ENCODE results near the gene RCC2.

The RCC2 gene

DNA sequence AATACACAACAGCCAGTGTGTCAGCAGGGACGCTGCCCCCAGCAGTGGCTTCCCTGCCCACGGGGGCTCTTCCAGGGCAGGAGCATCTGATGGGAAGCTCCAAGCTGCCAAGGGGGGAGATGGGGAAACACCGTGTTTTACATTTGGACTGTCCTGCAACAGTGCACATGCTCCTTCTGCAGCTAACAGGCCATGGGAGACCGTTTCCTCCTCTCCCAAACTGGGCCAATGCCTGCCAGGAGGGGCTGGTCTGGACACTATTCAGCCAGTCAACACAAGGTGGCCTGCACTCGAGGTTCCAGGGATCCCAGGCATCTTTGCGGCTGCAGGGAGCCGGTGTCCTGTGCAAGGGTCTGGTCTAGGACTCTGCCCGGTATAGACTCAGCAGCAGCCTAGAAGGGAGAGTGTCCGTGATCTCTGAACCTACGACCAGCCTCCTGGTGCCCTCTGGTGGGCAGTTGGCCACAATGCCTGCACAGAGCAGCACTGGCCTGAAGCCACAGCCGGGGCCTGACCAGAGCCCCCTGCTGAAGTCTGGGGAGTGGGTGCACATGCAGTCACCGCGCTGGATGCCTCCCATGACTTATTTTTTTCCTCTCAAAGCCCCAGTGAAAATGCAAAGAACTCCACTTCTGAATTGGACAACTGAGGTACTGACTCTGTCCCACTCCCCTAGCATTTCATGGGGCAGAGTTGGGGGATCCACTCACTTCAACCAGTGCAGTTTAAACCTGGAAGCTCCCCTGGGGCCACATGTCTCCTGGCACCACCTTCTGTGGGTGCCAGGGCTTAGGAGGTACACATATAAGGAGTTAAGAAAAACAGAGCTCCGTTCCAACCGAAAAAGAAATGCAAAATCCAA is 33.3 kb downstream of the RCC2 start:
- H3K9ac ChIP-seq = no peak overlapping the region
- no peaks in the 10 kb centered on the region for H3K27me3 ChIP-seq
- H3K4me2 ChIP-seq = no peak overlapping the region
- TF ChIP-seq Cebpa-rat (IDR thresholded peaks at IDR 0.05) = no peak
- H3K4me1 ChIP-seq = 0 out of 2 replicates have a peak, but pooled peaks cover 6% of the 10 kb centered on the region
- no peak overlapping the region for H3K4me3 ChIP-seq
- peaks cover 57% of the 10 kb centered on the region for H3K36me3 ChIP-seq
- H4K20me1 ChIP-seq = peaks cover 80% of the 10 kb centered on the region
- H3K27ac ChIP-seq = no peak overlapping the region
- H3K9me3 ChIP-seq = no peaks in the 10 kb centered on the region

DNA sequence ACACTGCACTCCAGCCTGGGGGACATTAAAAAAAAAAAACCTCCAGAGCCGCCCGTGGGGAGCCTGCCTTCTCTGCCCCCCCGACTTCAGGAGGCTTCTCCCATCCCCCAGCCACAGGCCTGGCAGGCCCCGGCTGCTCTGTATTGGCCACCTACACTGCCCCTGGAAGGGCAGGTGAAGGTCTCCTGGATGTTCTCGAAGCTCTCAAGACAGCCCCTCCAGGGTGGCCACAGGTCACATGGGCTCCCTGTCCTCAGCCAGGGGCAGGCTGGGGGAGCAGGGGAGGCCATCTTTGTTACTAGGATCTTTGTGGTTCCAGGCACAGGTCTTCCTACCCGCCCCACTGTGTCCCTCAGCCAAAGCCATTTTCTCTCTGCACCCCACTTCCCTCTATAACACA is 34.7 kb downstream of the RCC2 start:
- H3K36me3 ChIP-seq = peaks cover 44% of the 10 kb centered on the region
- peaks cover 67% of the 10 kb centered on the region for H4K20me1 ChIP-seq

DNA sequence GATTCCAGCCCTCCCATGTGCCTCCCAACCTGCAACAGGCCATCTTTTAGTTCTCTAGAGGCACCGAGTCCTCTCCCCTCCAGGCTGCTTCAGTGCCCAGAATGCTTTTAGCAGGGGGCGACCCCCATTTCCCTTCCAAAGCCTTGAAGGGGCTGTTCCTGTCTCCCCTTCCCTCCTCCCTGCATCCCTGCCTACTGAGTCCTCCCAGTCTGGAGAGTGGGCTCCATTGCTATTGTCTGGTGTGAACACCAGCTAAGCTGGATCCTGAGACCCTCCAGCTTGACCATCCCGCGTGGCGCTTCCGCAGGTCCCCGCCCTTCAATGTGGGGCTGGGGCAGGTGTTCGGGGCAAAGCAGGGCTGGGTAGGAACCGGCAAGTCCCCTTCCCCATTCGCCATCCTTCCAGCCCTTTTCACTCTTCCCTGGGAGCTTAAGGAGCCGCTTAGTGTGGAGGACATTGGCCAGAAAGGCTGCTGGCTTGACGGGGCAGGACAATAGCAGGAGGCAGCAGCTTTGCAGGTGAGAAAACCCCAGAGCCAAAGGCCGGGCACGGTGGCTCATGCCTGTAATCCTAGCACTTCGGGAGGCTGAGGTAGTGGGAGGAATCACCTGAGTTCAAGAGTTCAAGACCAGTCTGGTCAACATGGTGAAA is 35.3 kb downstream of the RCC2 start:
- Histone ChIP-seq H3K27ac (no peak overlapping the region), H3K9me3 (no peaks in the 10 kb centered on the region), H3K4me3 (no peak overlapping the region), H3K27me3 (no peaks in the 10 kb centered on the region), H4K20me1 (peaks cover 60% of the 10 kb centered on the region), H3K9ac (no peak overlapping the region), H3K36me3 (peaks cover 37% of the 10 kb centered on the region), H3K4me2 (no peak overlapping the region), H3K4me1 (0 out of 2 replicates have a peak, but pooled peaks cover 6% of the 10 kb centered on the region)
- no peak for TF ChIP-seq Cebpa-rat (IDR thresholded peaks at IDR 0.05)

More for the DNA sequence above, 34.7 kb downstream of the RCC2 start:
- TF ChIP-seq Cebpa-rat (IDR thresholded peaks at IDR 0.05) = no peak
- no peak overlapping the region for H3K4me3 ChIP-seq
- no peaks in the 10 kb centered on the region for H3K9me3 ChIP-seq
- H3K27ac ChIP-seq = no peak overlapping the region
- no peaks in the 10 kb centered on the region for H3K27me3 ChIP-seq
- no peak overlapping the region for H3K9ac ChIP-seq
- H3K4me1 ChIP-seq = 0 out of 2 replicates have a peak, but pooled peaks cover 6% of the 10 kb centered on the region
- no peak overlapping the region for H3K4me2 ChIP-seq

DNA sequence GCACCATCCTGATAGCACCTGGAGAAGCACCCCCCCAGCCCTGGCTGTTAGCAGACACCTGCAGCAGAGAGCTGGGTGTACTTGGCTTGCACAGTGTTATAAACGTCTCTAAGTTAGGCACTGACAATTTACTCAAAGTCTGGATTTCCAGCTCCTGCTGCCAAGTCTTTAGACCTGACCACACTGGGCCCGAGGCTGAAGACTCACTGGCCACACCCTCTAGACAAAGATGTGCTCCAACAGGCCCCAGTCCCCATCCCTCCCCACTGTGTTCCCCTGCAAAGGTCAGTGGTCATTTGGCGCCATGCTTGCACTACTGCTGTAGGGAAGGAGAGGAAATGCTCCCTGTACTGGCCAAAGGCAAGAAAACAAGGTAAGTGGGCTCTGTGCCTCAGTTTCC is 36.4 kb downstream of the RCC2 start:
- no peaks in the 10 kb centered on the region for H3K27me3 ChIP-seq
- no peak overlapping the region for H3K27ac ChIP-seq
- H3K4me1 ChIP-seq = 0 out of 2 replicates have a peak, but pooled peaks cover 6% of the 10 kb centered on the region
- H3K36me3 ChIP-seq = peaks cover 26% of the 10 kb centered on the region
- H3K9ac ChIP-seq = no peak overlapping the region
- no peak overlapping the region for H3K4me3 ChIP-seq
- H3K9me3 ChIP-seq = no peaks in the 10 kb centered on the region
- TF ChIP-seq Cebpa-rat (IDR thresholded peaks at IDR 0.05) = no peak
- peaks cover 49% of the 10 kb centered on the region for H4K20me1 ChIP-seq
- no peak overlapping the region for H3K4me2 ChIP-seq

- Histone ChIP-seq H3K9me3 (no peaks in the 10 kb centered on the region), H3K9ac (no peak overlapping the region), H3K27ac (no peak overlapping the region), H3K4me3 (no peak overlapping the region), H4K20me1 (peaks cover 37% of the 10 kb centered on the region), H3K36me3 (peaks cover 14% of the 10 kb centered on the region), H3K4me2 (no peak overlapping the region), H3K27me3 (no peaks in the 10 kb centered on the region), H3K4me1 (0 out of 2 replicates have a peak, but pooled peaks cover 6% of the 10 kb centered on the region)
- no peak for TF ChIP-seq Cebpa-rat (IDR thresholded peaks at IDR 0.05)
Measured at GRCh38 chr1:17401841-17402240, 37.6 kb downstream of the RCC2 start.

- no peak overlapping the region for H3K4me2 ChIP-seq
- TF ChIP-seq Cebpa-rat (IDR thresholded peaks at IDR 0.05) = no peak
- H3K27ac ChIP-seq = no peak overlapping the region
- H3K9me3 ChIP-seq = no peaks in the 10 kb centered on the region
- no peaks in the 10 kb centered on the region for H3K27me3 ChIP-seq
- 0 out of 2 replicates have a peak, but pooled peaks cover 6% of the 10 kb centered on the region for H3K4me1 ChIP-seq
- H3K36me3 ChIP-seq = peaks cover 4% of the 10 kb centered on the region
- H3K9ac ChIP-seq = no peak overlapping the region
- H3K4me3 ChIP-seq = no peak overlapping the region
- H4K20me1 ChIP-seq = peaks cover 27% of the 10 kb centered on the region
Measured at GRCh38 chr1:17400725-17401341, 38.6 kb downstream of the RCC2 start.

GRCh38 chr1:17397910-17398695 is 41.4 kb downstream of the RCC2 start:
- TF ChIP-seq Cebpa-rat (IDR thresholded peaks at IDR 0.05) = no peak
- H3K36me3 ChIP-seq = no peaks in the 10 kb centered on the region
- no peak overlapping the region for H3K9ac ChIP-seq
- H3K4me1 ChIP-seq = no peaks in the 10 kb centered on the region
- no peak overlapping the region for H3K27ac ChIP-seq
- no peaks in the 10 kb centered on the region for H3K9me3 ChIP-seq
- no peak overlapping the region for H3K4me2 ChIP-seq
- no peak overlapping the region for H3K4me3 ChIP-seq
- no peaks in the 10 kb centered on the region for H3K27me3 ChIP-seq
- H4K20me1 ChIP-seq = 0 out of 2 replicates have a peak, but pooled peaks cover 8% of the 10 kb centered on the region

GRCh38 chr1:17393230-17393629 is 46.2 kb downstream of the RCC2 start:
- Histone ChIP-seq H3K4me3 (no peak overlapping the region), H3K4me1 (no peaks in the 10 kb centered on the region), H3K27me3 (no peaks in the 10 kb centered on the region), H3K36me3 (no peaks in the 10 kb centered on the region), H3K9me3 (no peaks in the 10 kb centered on the region), H3K4me2 (no peak overlapping the region), H4K20me1 (no peaks in the 10 kb centered on the region), H3K27ac (no peak overlapping the region), H3K9ac (no peak overlapping the region)
- TF ChIP-seq Cebpa-rat (IDR thresholded peaks at IDR 0.05) = no peak

- Histone ChIP-seq H3K4me2 (no peak overlapping the region), H3K36me3 (no peaks in the 10 kb centered on the region), H3K4me1 (no peaks in the 10 kb centered on the region), H3K9me3 (no peaks in the 10 kb centered on the region), H3K27ac (no peak overlapping the region), H3K27me3 (no peaks in the 10 kb centered on the region), H4K20me1 (no peaks in the 10 kb centered on the region), H3K9ac (no peak overlapping the region), H3K4me3 (no peak overlapping the region)
- no peak for TF ChIP-seq Cebpa-rat (IDR thresholded peaks at IDR 0.05)
Measured at GRCh38 chr1:17392199-17392740, 47.2 kb downstream of the RCC2 start.
